ENCODE results near the gene PRRG4. TPM values are rescaled to one million over a fixed set of nuclear protein-coding genes. Genes with fewer than 3 reads are reported as not detected.

The PRRG4 gene
- polyA plus RNA-seq, 1 donor (not counting 4 experiments of a cell fraction or from before 2014, with no cell fraction given), result 10.0 TPM

DNA sequence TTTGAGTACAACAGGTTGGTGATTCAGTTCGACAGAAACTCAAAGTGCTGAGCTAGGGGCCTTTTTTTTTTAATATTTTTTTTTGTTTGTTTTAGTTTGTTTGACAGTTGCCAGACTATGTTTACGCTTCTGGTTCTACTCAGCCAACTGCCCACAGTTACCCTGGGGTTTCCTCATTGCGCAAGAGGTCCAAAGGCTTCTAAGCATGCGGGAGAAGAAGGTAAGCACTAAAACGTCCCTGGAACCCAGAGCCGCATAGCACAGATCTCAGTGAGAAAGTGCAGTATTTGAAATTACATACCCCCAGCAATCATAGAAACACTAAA lies 649 bp downstream of the PRRG4 start:
- peak overlapping the region; percentile 88 for H3K27ac ChIP-seq (ENCODE audit: control insufficient read depth, insufficient read depth, low read length)
- dilution Hi-C loops (cut with MboI; ENCODE audit: extremely low pct_ligation_motif_present, low sequenced_read_pairs), result no loop called here
- no peaks in the 10 kb centered on the region for H3K27me3 ChIP-seq (ENCODE audit: control insufficient read depth, extremely low read depth, insufficient read depth, low read length)
- no peaks in the 10 kb centered on the region for H3K9me1 ChIP-seq (ENCODE audit: control insufficient read depth, extremely low read depth, insufficient read depth, low read length)
- TF ChIP-seq, protein P1, sequence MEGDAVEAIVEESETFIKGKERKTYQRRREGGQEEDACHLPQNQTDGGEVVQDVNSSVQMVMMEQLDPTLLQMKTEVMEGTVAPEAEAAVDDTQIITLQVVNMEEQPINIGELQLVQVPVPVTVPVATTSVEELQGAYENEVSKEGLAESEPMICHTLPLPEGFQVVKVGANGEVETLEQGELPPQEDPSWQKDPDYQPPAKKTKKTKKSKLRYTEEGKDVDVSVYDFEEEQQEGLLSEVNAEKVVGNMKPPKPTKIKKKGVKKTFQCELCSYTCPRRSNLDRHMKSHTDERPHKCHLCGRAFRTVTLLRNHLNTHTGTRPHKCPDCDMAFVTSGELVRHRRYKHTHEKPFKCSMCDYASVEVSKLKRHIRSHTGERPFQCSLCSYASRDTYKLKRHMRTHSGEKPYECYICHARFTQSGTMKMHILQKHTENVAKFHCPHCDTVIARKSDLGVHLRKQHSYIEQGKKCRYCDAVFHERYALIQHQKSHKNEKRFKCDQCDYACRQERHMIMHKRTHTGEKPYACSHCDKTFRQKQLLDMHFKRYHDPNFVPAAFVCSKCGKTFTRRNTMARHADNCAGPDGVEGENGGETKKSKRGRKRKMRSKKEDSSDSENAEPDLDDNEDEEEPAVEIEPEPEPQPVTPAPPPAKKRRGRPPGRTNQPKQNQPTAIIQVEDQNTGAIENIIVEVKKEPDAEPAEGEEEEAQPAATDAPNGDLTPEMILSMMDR (optimal IDR thresholded peaks at IDR 0.05 in 1 of 3, IDR thresholded peaks at IDR 0.05 in 1 of 3, conservative IDR thresholded peaks at IDR 0.05 in 1 of 3; ENCODE audit: extremely low read depth in 1 of 3, insufficient read depth in 2 of 3, low read length in 3 of 3), result no peak
- no peak for TF ChIP-seq EZH2 (IDR thresholded peaks at IDR 0.05; ENCODE audit: low read length)
- H3K79me2 ChIP-seq (ENCODE audit: control insufficient read depth, insufficient read depth, low read length), result no peaks in the 10 kb centered on the region
- peak overlapping the region; percentile 97 for H3K4me2 ChIP-seq (ENCODE audit: control insufficient read depth, extremely low read depth, insufficient read depth, low read depth, low read length)
- DNase-seq (ENCODE audit: low read depth, low spot score) (no peak), FAIRE-seq (no peak)
- peak overlapping the region; percentile 27 for H2AFZ ChIP-seq (ENCODE audit: control insufficient read depth, low read length)
- peak overlapping the region; percentile 86 to 94 (median 89) for H3K4me3 ChIP-seq (ENCODE audit: control insufficient read depth in 2 of 3, extremely low read depth in 1 of 3, insufficient read depth in 2 of 3, low read depth in 1 of 3, low read length in 3 of 3)
- no peaks in the 10 kb centered on the region for H3K9me3 ChIP-seq (ENCODE audit: control insufficient read depth, low read depth, low read length)
- peaks cover 12% of the 10 kb centered on the region for H3K4me1 ChIP-seq (ENCODE audit: control insufficient read depth, extremely low read depth, insufficient read depth, low read length)
- H3K36me3 ChIP-seq (ENCODE audit: control insufficient read depth in 2 of 2, extremely low read depth in 1 of 2, insufficient read depth in 2 of 2, low read length in 2 of 2), result peaks cover 0 to 3% of the 10 kb centered on the region in 2 experiments
- peak overlapping the region; percentile 88 for H3K9ac ChIP-seq (ENCODE audit: control insufficient read depth, extremely low read depth, insufficient read depth, low read length)
- H4K20me1 ChIP-seq (ENCODE audit: control insufficient read depth, extremely low read depth, insufficient read depth, low read length), result no peaks in the 10 kb centered on the region

GRCh38 chr11:32830796-32831195 lies 1.1 kb downstream of the PRRG4 start:
- H3K9ac ChIP-seq (ENCODE audit: control insufficient read depth, extremely low read depth, insufficient read depth, low read length), result peak overlapping the region; percentile 88
- no peaks in the 10 kb centered on the region for H3K9me1 ChIP-seq (ENCODE audit: control insufficient read depth, extremely low read depth, insufficient read depth, low read length)
- H3K4me3 ChIP-seq (ENCODE audit: control insufficient read depth in 2 of 3, extremely low read depth in 1 of 3, insufficient read depth in 2 of 3, low read depth in 1 of 3, low read length in 3 of 3), result peak overlapping the region; percentile 86 to 94 (median 89)
- FAIRE-seq (peak; percentile 75), DNase-seq (ENCODE audit: low read depth, low spot score) (no peak)
- H3K36me3 ChIP-seq (ENCODE audit: control insufficient read depth in 2 of 2, extremely low read depth in 1 of 2, insufficient read depth in 2 of 2, low read length in 2 of 2), result peaks cover 0 to 3% of the 10 kb centered on the region in 2 experiments
- TF ChIP-seq EZH2 (IDR thresholded peaks at IDR 0.05; ENCODE audit: low read length), result no peak
- TF ChIP-seq, protein P1 (optimal IDR thresholded peaks at IDR 0.05 in 1 of 3, IDR thresholded peaks at IDR 0.05 in 1 of 3, conservative IDR thresholded peaks at IDR 0.05 in 1 of 3; ENCODE audit: extremely low read depth in 1 of 3, insufficient read depth in 2 of 3, low read length in 3 of 3), result no peak
- no peaks in the 10 kb centered on the region for H3K9me3 ChIP-seq (ENCODE audit: control insufficient read depth, low read depth, low read length)
- dilution Hi-C loops (cut with MboI; ENCODE audit: extremely low pct_ligation_motif_present, low sequenced_read_pairs), result no loop called here
- no peaks in the 10 kb centered on the region for H3K79me2 ChIP-seq (ENCODE audit: control insufficient read depth, insufficient read depth, low read length)
- H3K27me3 ChIP-seq (ENCODE audit: control insufficient read depth, extremely low read depth, insufficient read depth, low read length), result no peaks in the 10 kb centered on the region
- H3K4me1 ChIP-seq (ENCODE audit: control insufficient read depth, extremely low read depth, insufficient read depth, low read length), result peaks cover 12% of the 10 kb centered on the region
- no peaks in the 10 kb centered on the region for H4K20me1 ChIP-seq (ENCODE audit: control insufficient read depth, extremely low read depth, insufficient read depth, low read length)
- peak overlapping the region; percentile 88 for H3K27ac ChIP-seq (ENCODE audit: control insufficient read depth, insufficient read depth, low read length)
- H3K4me2 ChIP-seq (ENCODE audit: control insufficient read depth, extremely low read depth, insufficient read depth, low read depth, low read length), result peak overlapping the region; percentile 97
- H2AFZ ChIP-seq (ENCODE audit: control insufficient read depth, low read length), result no peak overlapping the region
